ENCODE results near the gene NDUFS2. TPM values are rescaled to one million over a fixed set of nuclear protein-coding genes. Genes with fewer than 3 reads are reported as not detected.
A peak's percentile ranks its signal among the peaks of the same experiment; 100 is the strongest.

The NDUFS2 gene
- total RNA-seq, 1 experiment from 2014 or later: 76.2 TPM

- Histone ChIP-seq H3K27ac (no peak overlapping the region), H3K4me3 (no peak overlapping the region), H3K9me3 (replicated peaks) (no peaks in the 10 kb centered on the region), H3K4me1 (replicated peaks) (peaks cover 16% of the 10 kb centered on the region), H3K27me3 (replicated peaks) (no peaks in the 10 kb centered on the region), H3K36me3 (peaks cover 24% of the 10 kb centered on the region)
- no peak for DNase-seq (ENCODE audit: low read depth in 1 of 2, low spot score in 2 of 2)
These were observed 23.0 kb downstream of the NDUFS2 start for GRCh38 chr1:161225178-161225533.

- H3K27me3 ChIP-seq (replicated peaks): no peaks in the 10 kb centered on the region
- H3K4me3 ChIP-seq: peak within 1 kb of the TSS; percentile 55
- peaks cover 16% of the 10 kb centered on the region for H3K4me1 ChIP-seq (replicated peaks)
- peak within 1 kb of the TSS; percentile 48; the same call in 1 of the 2 replicates for H3K27ac ChIP-seq
- DNase-seq (ENCODE audit: low read depth in 1 of 2, low spot score in 2 of 2): peak; percentile 97 to 99
- H3K36me3 ChIP-seq: peaks cover 25% of the 10 kb centered on the region
- no peaks in the 10 kb centered on the region for H3K9me3 ChIP-seq (replicated peaks)
These were observed 23.6 kb downstream of the NDUFS2 start, which contains the start of gene TOMM40L for GRCh38 chr1:161225534-161226319. TOMM40L (plus strand) TSS chr1:161226060; CDS start chr1:161226490, 430 bp downstream.

- peaks cover 25% of the 10 kb centered on the region for H3K36me3 ChIP-seq
- H3K27ac ChIP-seq: peak overlapping the region; percentile 48; the same call in 1 of the 2 replicates
- DNase-seq (ENCODE audit: low read depth in 1 of 2, low spot score in 2 of 2): no peak
- peak overlapping the region; percentile 55 for H3K4me3 ChIP-seq
- peaks cover 16% of the 10 kb centered on the region for H3K4me1 ChIP-seq (replicated peaks)
- no peaks in the 10 kb centered on the region for H3K9me3 ChIP-seq (replicated peaks)
- no peaks in the 10 kb centered on the region for H3K27me3 ChIP-seq (replicated peaks)
These were observed 24.1 kb downstream of the NDUFS2 start for GRCh38 chr1:161226320-161226711.

GRCh38 chr1:161226759-161227158, 24.6 kb downstream of the NDUFS2 start:
- Histone ChIP-seq H3K36me3 (peaks cover 25% of the 10 kb centered on the region), H3K27me3 (replicated peaks) (no peaks in the 10 kb centered on the region), H3K4me3 (peak overlapping the region; percentile 55), H3K27ac (no peak overlapping the region), H3K4me1 (replicated peaks) (peaks cover 16% of the 10 kb centered on the region), H3K9me3 (replicated peaks) (no peaks in the 10 kb centered on the region)
- no peak for DNase-seq (ENCODE audit: low read depth in 1 of 2, low spot score in 2 of 2)

GRCh38 chr1:161227196-161227871, 25.2 kb downstream of the NDUFS2 start:
- no peaks in the 10 kb centered on the region for H3K27me3 ChIP-seq (replicated peaks)
- peaks cover 25% of the 10 kb centered on the region for H3K36me3 ChIP-seq
- H3K4me3 ChIP-seq: no peak overlapping the region
- H3K27ac ChIP-seq: no peak overlapping the region
- no peaks in the 10 kb centered on the region for H3K9me3 ChIP-seq (replicated peaks)
- peaks cover 16% of the 10 kb centered on the region for H3K4me1 ChIP-seq (replicated peaks)
- DNase-seq (ENCODE audit: low read depth in 1 of 2, low spot score in 2 of 2): peak; percentile 62 to 79

GRCh38 chr1:161228032-161228431, 25.9 kb downstream of the NDUFS2 start:
- no peak for DNase-seq (ENCODE audit: low read depth in 1 of 2, low spot score in 2 of 2)

GRCh38 chr1:161229896-161230295, 27.7 kb downstream of the NDUFS2 start:
- no peaks in the 10 kb centered on the region for H3K27me3 ChIP-seq (replicated peaks)
- H3K4me3 ChIP-seq: no peak overlapping the region
- H3K4me1 ChIP-seq (replicated peaks): peaks cover 16% of the 10 kb centered on the region
- DNase-seq (ENCODE audit: low read depth in 1 of 2, low spot score in 2 of 2): no peak
- H3K27ac ChIP-seq: no peak overlapping the region
- H3K36me3 ChIP-seq: peaks cover 25% of the 10 kb centered on the region
- no peaks in the 10 kb centered on the region for H3K9me3 ChIP-seq (replicated peaks)

More at GRCh38 chr1:161228032-161228431, 25.9 kb downstream of the NDUFS2 start:
- no peaks in the 10 kb centered on the region for H3K27me3 ChIP-seq (replicated peaks)
- no peak overlapping the region for H3K27ac ChIP-seq
- no peaks in the 10 kb centered on the region for H3K9me3 ChIP-seq (replicated peaks)
- peaks cover 16% of the 10 kb centered on the region for H3K4me1 ChIP-seq (replicated peaks)
- H3K36me3 ChIP-seq: peaks cover 25% of the 10 kb centered on the region
- no peak overlapping the region for H3K4me3 ChIP-seq

GRCh38 chr1:161230762-161231161, 28.6 kb downstream of the NDUFS2 start:
- no peaks in the 10 kb centered on the region for H3K27me3 ChIP-seq (replicated peaks)
- H3K27ac ChIP-seq: no peak overlapping the region
- H3K9me3 ChIP-seq (replicated peaks): no peaks in the 10 kb centered on the region
- peaks cover 13% of the 10 kb centered on the region for H3K4me1 ChIP-seq (replicated peaks)
- H3K36me3 ChIP-seq: peaks cover 25% of the 10 kb centered on the region
- H3K4me3 ChIP-seq: no peak overlapping the region
- DNase-seq (ENCODE audit: low read depth in 1 of 2, low spot score in 2 of 2): no peak

- no peak overlapping the region for H3K4me3 ChIP-seq
- H3K4me1 ChIP-seq (replicated peaks): no peaks in the 10 kb centered on the region
- DNase-seq (ENCODE audit: low read depth in 1 of 2, low spot score in 2 of 2): no peak
- H3K9me3 ChIP-seq (replicated peaks): no peaks in the 10 kb centered on the region
- H3K27me3 ChIP-seq (replicated peaks): no peaks in the 10 kb centered on the region
- no peak overlapping the region for H3K27ac ChIP-seq
- peaks cover 19% of the 10 kb centered on the region for H3K36me3 ChIP-seq
These were observed 30.9 kb downstream of the NDUFS2 start for GRCh38 chr1:161233102-161233501.

- Histone ChIP-seq H3K9me3 (replicated peaks) (no peaks in the 10 kb centered on the region), H3K4me3 (no peak overlapping the region), H3K27ac (no peak overlapping the region), H3K36me3 (no peaks in the 10 kb centered on the region), H3K4me1 (replicated peaks) (no peaks in the 10 kb centered on the region), H3K27me3 (replicated peaks) (peaks cover 8% of the 10 kb centered on the region; the same call in 1 of the 2 replicates)
- DNase-seq (ENCODE audit: low read depth in 1 of 2, low spot score in 2 of 2): no peak
These were observed 34.0 kb downstream of the NDUFS2 start for GRCh38 chr1:161235957-161236775.

GRCh38 chr1:161238039-161238473, 35.9 kb downstream of the NDUFS2 start, which contains the start of gene NR1I3:
NR1I3 (minus strand) TSS chr1:161238203; CDS start chr1:161236565, 1,638 bp downstream.
- Histone ChIP-seq H3K27ac (no peak within 1 kb of the TSS), H3K4me3 (no peak within 1 kb of the TSS), H3K27me3 (replicated peaks) (peaks cover 8% of the 10 kb centered on the region; the same call in 1 of the 2 replicates), H3K9me3 (replicated peaks) (no peaks in the 10 kb centered on the region), H3K4me1 (replicated peaks) (no peaks in the 10 kb centered on the region), H3K36me3 (no peaks in the 10 kb centered on the region)
- no peak for DNase-seq (ENCODE audit: low read depth in 1 of 2, low spot score in 2 of 2)

GRCh38 chr1:161241682-161242081, 39.5 kb downstream of the NDUFS2 start:
- peaks cover 8% of the 10 kb centered on the region; the same call in 1 of the 2 replicates for H3K27me3 ChIP-seq (replicated peaks)
- H3K9me3 ChIP-seq (replicated peaks): no peaks in the 10 kb centered on the region
- H3K36me3 ChIP-seq: no peaks in the 10 kb centered on the region
- no peaks in the 10 kb centered on the region for H3K4me1 ChIP-seq (replicated peaks)
- no peak overlapping the region for H3K27ac ChIP-seq
- H3K4me3 ChIP-seq: no peak overlapping the region
- DNase-seq (ENCODE audit: low read depth in 1 of 2, low spot score in 2 of 2): no peak

- Histone ChIP-seq H3K27me3 (replicated peaks) (peaks cover 8% of the 10 kb centered on the region; the same call in 1 of the 2 replicates), H3K27ac (no peak overlapping the region), H3K4me1 (replicated peaks) (no peaks in the 10 kb centered on the region), H3K9me3 (replicated peaks) (no peaks in the 10 kb centered on the region), H3K36me3 (no peaks in the 10 kb centered on the region), H3K4me3 (no peak overlapping the region)
- no peak for DNase-seq (ENCODE audit: low read depth in 1 of 2, low spot score in 2 of 2)
These were observed 40.1 kb downstream of the NDUFS2 start for GRCh38 chr1:161242313-161242712.

Data from SJSA1 (cell line).